DND-41 (cell line): ENCODE data around the gene MBL2.

Experiments
- CTCF ChIP-seq: IDR thresholded peaks from 2 replicates; pipeline ENCODE4 v1.5.1; 2012; ENCODE audit warnings: borderline replicate concordance, low read length, moderate library complexity, mild to moderate bottlenecking; ENCODE audit not compliant: poor library complexity, severe bottlenecking; ENCODE audit errors: extremely low read depth
- EZH2 ChIP-seq: IDR thresholded peaks from 3 replicates; pipeline ENCODE4 v1.6.1; 2012; ENCODE audit warnings: borderline replicate concordance, low read depth, mild to moderate bottlenecking, moderate library complexity, low read length, inconsistent platforms; ENCODE audit not compliant: severe bottlenecking

GRCh38 chr10:52762088-52762487, 10.5 kb downstream of the MBL2 start:
- TF ChIP-seq EZH2 = no peak
- no peak for TF ChIP-seq CTCF
